K562 (cell line): ENCODE data around the gene CDC45. TPM values are rescaled to one million over a fixed set of nuclear protein-coding genes. Genes with fewer than 3 reads are reported as not detected.
A peak's percentile ranks its signal among the peaks of the same experiment; 100 is the strongest.

Experiments
- ATAC-seq: fragments of 200-7000 bp; cut with Tn5 transposase; 3 replicates; pipeline ENCODE4 v1.9.1; 2020; ENCODE audit warnings: moderate library complexity
- BruUV-seq: library from RNA; stranded (reverse); fragments of 400-500 nt; replicated peaks from 2 replicates; lab custom pipeline; 2021; lab: Mats Ljungman, UMichigan
- CTCF ChIA-PET: fragments of 300-600 bp; formaldehyde crosslinking; extraction: SDS; loops from one replicate; lab custom pipeline; 2021; ENCODE audit warnings: low intra/inter-chr PET ratio; lab: Yijun Ruan, JAX
- POLR2A ChIA-PET: fragments of 300-600, 350-650 bp; sonication (Branson Sonifier 250); formaldehyde crosslinking; extraction: SDS; loops from one replicate; lab custom pipeline; 2021; ENCODE audit warnings: antibody characterized with exemption, inconsistent platforms; lab: Yijun Ruan, JAX
- DNase-seq, 4 experiments: peaks; one replicate each; pipeline versions ENCODE4 v3.0.0 to v3.0.0-alpha.2; 2011 to 2018; ENCODE audit warnings: low spot score in 3 of 4, mixed read lengths in 3 of 4; ENCODE audit errors: extremely low read depth in 1 of 4
- FAIRE-seq: peaks from 2 replicates; lab custom pipeline; 2011; peaks lifted over from hg19 to GRCh38; lab: Jason Lieb, UNC
- H2AFZ ChIP-seq: 2 replicates; pipeline ENCODE4 v1.6.0; 2011; ENCODE audit warnings: low read depth, low read length, control low read depth, inconsistent platforms
- H3K27ac ChIP-seq: fragments of 200-600 bp; 3 replicates; pipeline ENCODE4 v1.8.0; 2011; ENCODE audit warnings: low read depth, mild to moderate bottlenecking, control low read depth, inconsistent platforms, low read length, moderate library complexity, mixed read lengths; ENCODE audit errors: extremely low read depth
- H3K27me3 ChIP-seq, 2 experiments: fragments of 300-600 bp in 1 of 2; 2 replicates in 1 of 2; 3 replicates in 1 of 2; pipeline versions ENCODE4 v1.6.0 to v1.8.0; 2011; ENCODE audit warnings: inconsistent platforms in 2 of 2, low read length in 2 of 2, mild to moderate bottlenecking in 1 of 2, mixed read lengths in 1 of 2, moderate library complexity in 1 of 2; ENCODE audit not compliant: control insufficient read depth in 2 of 2, insufficient read depth in 2 of 2
- H3K36me3 ChIP-seq: fragments of 300-600 bp; 3 replicates; pipeline ENCODE4 v1.8.0; 2011; ENCODE audit warnings: mild to moderate bottlenecking, low read length, inconsistent platforms; ENCODE audit not compliant: control insufficient read depth, insufficient read depth
- H3K4me1 ChIP-seq, 2 experiments: fragments of 200-600 bp in 1 of 2; replicated peaks in 1 of 2; 2 replicates in 1 of 2; 3 replicates in 1 of 2; pipeline versions ENCODE4 v1.5.1 to v1.8.0; 2011; ENCODE audit warnings: inconsistent platforms in 2 of 2, low read length in 2 of 2, mild to moderate bottlenecking in 1 of 2, mixed read lengths in 1 of 2, moderate library complexity in 1 of 2; ENCODE audit not compliant: control insufficient read depth in 2 of 2, insufficient read depth in 2 of 2
- H3K4me2 ChIP-seq: 2 replicates; pipeline ENCODE4 v1.6.1; 2011; ENCODE audit warnings: low read length, control low read depth, inconsistent platforms, mixed read lengths; ENCODE audit not compliant: insufficient read depth
- H3K4me3 ChIP-seq: fragments of 200-600 bp; sonication (generic), shearing (Covaris generic); 2 replicates; pipeline ENCODE4 v1.5.1; 2016; ENCODE audit warnings: control low read depth, inconsistent platforms
- H3K79me2 ChIP-seq: fragments of 200-600 bp; 3 replicates; pipeline ENCODE4 v1.8.0; 2011; ENCODE audit warnings: low read length, inconsistent platforms; ENCODE audit not compliant: control insufficient read depth, insufficient read depth
- H3K9ac ChIP-seq, 2 experiments: 2 replicates each; pipeline versions ENCODE4 v1.6.0 to v1.6.1; 2011; ENCODE audit warnings: low read depth in 2 of 2, low read length in 2 of 2, control low read depth in 1 of 2, inconsistent platforms in 1 of 2, mild to moderate bottlenecking in 1 of 2, mixed read lengths in 1 of 2; ENCODE audit not compliant: insufficient read depth in 1 of 2
- H3K9me1 ChIP-seq: one replicate; pipeline ENCODE4 v1.6.0; 2011; ENCODE audit warnings: inconsistent platforms, mild to moderate bottlenecking, low read length, moderate library complexity; ENCODE audit not compliant: control insufficient read depth, insufficient read depth
- H3K9me3 ChIP-seq: replicated peaks from 2 replicates; pipeline ENCODE4 v1.5.1; 2011; ENCODE audit warnings: low read depth, low read length, inconsistent platforms; ENCODE audit not compliant: control insufficient read depth, insufficient read depth
- H4K20me1 ChIP-seq: replicated peaks from 2 replicates; pipeline ENCODE4 v1.6.1; 2011; ENCODE audit warnings: low read length, inconsistent platforms, mixed read lengths; ENCODE audit not compliant: control insufficient read depth, insufficient read depth
- ATF3 ChIP-seq, 2 experiments: fragments of 450-650 bp in 1 of 2; sonication (generic) in 1 of 2; formaldehyde crosslinking in 1 of 2; IDR thresholded peaks in 1 of 2; conservative IDR thresholded peaks in 1 of 2; 2 replicates each; pipeline versions ENCODE4 v1.6.1 to v1.8.1; 2016 to 2023; ENCODE audit warnings: mild to moderate bottlenecking in 2 of 2, moderate library complexity in 2 of 2, inconsistent platforms in 1 of 2, missing genetic modification reagents in 1 of 2
- BCL6 ChIP-seq: fragments of 250-450 bp; sonication (Bioruptor Pico); IDR thresholded peaks from 2 replicates; pipeline ENCODE4 v1.4.0; 2020
- KLF13 ChIP-seq: fragments of 450-650 bp; IDR thresholded peaks from 2 replicates; pipeline ENCODE4 v1.6.1; 2016; ENCODE audit warnings: missing genetic modification characterization, low read depth, mild to moderate bottlenecking, missing compliant biosample characterization, moderate library complexity, borderline replicate concordance
- MAFK ChIP-seq: IDR thresholded peaks from 2 replicates; pipeline ENCODE4 v1.6.1; 2011; ENCODE audit warnings: low read length, improper control_type of control experiment
- MNT ChIP-seq, 2 experiments: fragments of 450-650 bp; conservative IDR thresholded peaks; 2 replicates each; pipeline ENCODE4 v1.6.1; 2017; ENCODE audit warnings: mild to moderate bottlenecking in 2 of 2, moderate library complexity in 2 of 2
- PTTG1 ChIP-seq: fragments of 450-650 bp; IDR thresholded peaks from 2 replicates; pipeline ENCODE4 v1.6.1; 2016; ENCODE audit warnings: low read depth, mild to moderate bottlenecking, missing genetic modification characterization, missing compliant biosample characterization
- SAP30 ChIP-seq: fragments of 200-600 bp; sonication (generic); IDR thresholded peaks from 2 replicates; pipeline ENCODE4 v1.6.1; 2012; ENCODE audit warnings: borderline replicate concordance, low read depth, mild to moderate bottlenecking, moderate library complexity, low read length, control low read depth, inconsistent platforms; ENCODE audit not compliant: insufficient read depth, poor library complexity, severe bottlenecking
- SMARCC2 ChIP-seq: fragments of 450-650 bp; IDR thresholded peaks from 2 replicates; pipeline ENCODE4 v1.6.1; 2017; ENCODE audit warnings: antibody characterized with exemption, moderate library complexity, mild to moderate bottlenecking, low read depth
- TSC22D4 ChIP-seq: fragments of 450-650 bp; IDR thresholded peaks from 2 replicates; pipeline ENCODE4 v1.6.1; 2016; ENCODE audit warnings: missing genetic modification characterization, missing biosample characterization, control low read depth
- XRCC5 ChIP-seq: fragments of 200-400 bp; formaldehyde crosslinking; IDR thresholded peaks from 2 replicates; pipeline ENCODE4 v1.6.1; 2017; ENCODE audit warnings: low read depth, mild to moderate bottlenecking, low read length
- ZBTB26 ChIP-seq: fragments of 450-650 bp; formaldehyde crosslinking; IDR thresholded peaks from 2 replicates; pipeline ENCODE4 v1.4.0; 2022; ENCODE audit warnings: missing genetic modification characterization
- ZNF316 ChIP-seq: fragments of 450-650 bp; IDR thresholded peaks from 2 replicates; pipeline ENCODE4 v1.6.1; 2016
- ZNF561 ChIP-seq: fragments of 450-650 bp; formaldehyde crosslinking; conservative IDR thresholded peaks from 2 replicates; pipeline ENCODE4 v1.4.0; 2020; ENCODE audit warnings: mild to moderate bottlenecking, moderate library complexity
- WGBS: fragments of 100-300 bp; shearing (Covaris generic); methylation state at CpG from one replicate; pipeline ENCODE4 v1.1.6; 2016; ENCODE audit warnings: low coverage, mixed read lengths; ENCODE audit not compliant: insufficient coverage; ENCODE audit errors: missing lambda C conversion rate; 5-methylcytosine and 5-hydroxymethylcytosine counted together
- in situ Hi-C: fragments of 300-500 bp; cut with MboI; formaldehyde crosslinking; loops from 4 replicates; pipeline ENCODE4 v1.15.0; 2018; ENCODE audit warnings: inconsistent platforms, mixed read lengths
- intact Hi-C: fragments of 100-400 bp; cut with micrococcal nuclease; formaldehyde crosslinking; loops from 2 replicates; pipeline ENCODE4 v1.14.2; 2022
- polyA plus RNA-seq, 8 experiments: library from polyadenylated mRNA; depleted of rRNA in 4 of 8; stranded (reverse) in 5 of 8; unstranded in 3 of 8; fragments of >200 nt; fragmentation: Nextera tagmentation in 2 of 8; fragmentation: Illumina TruSeq in 1 of 8; extraction: Ambion mirVana in 2 of 8; extraction: Trizol in 1 of 8; gene quantifications; 2 replicates each; pipeline versions ENCODE4 v1.2.1 to v1.2.3, GENCODE V29; 2011 to 2014; ENCODE audit warnings: inconsistent platforms in 1 of 8, missing spikeins in 1 of 8
- total RNA-seq, 7 experiments: library from RNA; depleted of rRNA in 6 of 7; stranded (reverse); fragments of >200 nt in 6 of 7; fragmentation: Illumina TruSeq in 2 of 7; extraction: Trizol in 2 of 7; gene quantifications; 2 replicates each; pipeline versions ENCODE4 v1.2.1 to v1.2.3, GENCODE V29; 2011 to 2021; ENCODE audit warnings: low replicate concordance in 1 of 7

The CDC45 gene
- total and polyA plus RNA-seq, 9 of the 15 experiments (the other 6 are each of a cell fraction or from before 2014, with no cell fraction given) = 251 to 580 (median 410) TPM

- TF ChIP-seq ZNF561 = peak; percentile 88
- TF ChIP-seq MAFK = no peak; the same call in 1 of the 2 replicates
- TF ChIP-seq BCL6 = peak; percentile 95
- no peak for TF ChIP-seq ZNF316
- TF ChIP-seq PTTG1 (tag) = peak; percentile 91
These were observed at the start of gene CDC45 (continued) for GRCh38 chr22:19479355-19480172.

- H3K4me1 ChIP-seq = peaks cover 17 to 39% of the 10 kb centered on the region in 2 experiments
- peaks cover 31% of the 10 kb centered on the region for H4K20me1 ChIP-seq
- intact Hi-C loops (loop anchor here (1.0 to 5.0 kb wide), 4 partner anchors 11 to 308 kb away; partner anchors contain the start of gene DGCR2), in situ Hi-C loops (no loop called here)
- peak overlapping the region; percentile 86 for H3K4me2 ChIP-seq
- ChIA-PET CTCF (interaction anchor here (0.6 to 1.7 kb wide), 4 partner anchors 40 to 213 kb away, joined by 3 to 5 read pairs (median 4); partner anchors contain the start of genes CDC45 and UFD1), POLR2A (interaction anchor here (0.6 to 11.9 kb wide), 8 partner anchors 7 to 271 kb away, joined by 3 to 284 read pairs (median 11); partner anchors contain the start of gene C22orf39)
- BruUV-seq = no TSS peak
- no peaks in the 10 kb centered on the region for H3K9me1 ChIP-seq
- ATAC-seq (peak; percentile 20), FAIRE-seq (peak; percentile 68), DNase-seq (peak; percentile 77 to 93 (median 83))
- peaks cover 58% of the 10 kb centered on the region for H3K36me3 ChIP-seq
- H3K9ac ChIP-seq = peak overlapping the region; percentile 85 to 97
- H3K27me3 ChIP-seq = no peaks in the 10 kb centered on the region
- WGBS = 9% methylated on average over 12 of the region's 12 CpGs
- no peak overlapping the region for H2AFZ ChIP-seq
- peaks cover 86% of the 10 kb centered on the region for H3K79me2 ChIP-seq
- H3K27ac ChIP-seq = peak overlapping the region; percentile 75
- H3K9me3 ChIP-seq = no peaks in the 10 kb centered on the region
- peak overlapping the region; percentile 68 for H3K4me3 ChIP-seq
- TF ChIP-seq KLF13 (tag) = no peak
- TF ChIP-seq TSC22D4 (tag) = peak; percentile 5; the same call in 1 of the 2 replicates
- TF ChIP-seq MNT (conservative IDR thresholded peaks at IDR 0.05) = no peak
- TF ChIP-seq ATF3 (IDR thresholded peaks at IDR 0.05) = no peak
- no peak for TF ChIP-seq ATF3 (CRISPR knock-in tag; conservative IDR thresholded peaks at IDR 0.05)
- no peak for TF ChIP-seq SMARCC2
- TF ChIP-seq XRCC5 = no peak
- TF ChIP-seq SAP30 = peak; percentile 76
- TF ChIP-seq ZBTB26 (CRISPR knock-in tag) = peak; percentile 9; the same call in 1 of the 2 replicates
These were observed 49.5 kb upstream of the CDC45 start for GRCh38 chr22:19429950-19430889.
